ENCODE measurements around the gene PPAN.

- no peak for TF ChIP-seq CTCF (IDR thresholded peaks at IDR 0.05; ENCODE audit: low read depth, low read length)
- no peak for TF ChIP-seq POLR2A (IDR thresholded peaks at IDR 0.05; ENCODE audit: extremely low read depth, insufficient read length)
Observed at GRCh38 chr19:10096615-10096963, 9.6 kb upstream of the PPAN start.

Measured in NB4 (cell line).